ENCODE data around the gene PLCB2.

DNA sequence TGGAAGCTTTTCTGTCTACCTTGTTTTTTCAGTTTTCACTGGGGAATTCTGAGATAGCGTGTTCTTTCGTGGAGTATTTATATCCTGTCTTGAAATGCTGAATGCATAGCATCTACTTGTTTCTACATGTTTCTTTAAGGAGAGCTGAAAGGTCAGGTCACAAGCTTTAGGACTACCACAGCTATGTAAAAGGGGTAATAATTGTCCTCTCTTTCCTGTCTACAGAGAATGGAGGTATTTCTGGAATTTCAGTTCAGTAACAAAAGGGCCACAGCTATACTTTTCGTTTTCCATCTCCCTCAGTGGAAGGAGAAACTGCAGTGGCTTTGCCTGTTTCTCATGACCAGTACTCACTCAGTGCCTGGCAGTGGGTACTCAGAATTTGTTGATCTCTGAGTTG, 20.4 kb upstream of the PLCB2 start:
- no peak for TF ChIP-seq CTCF (IDR thresholded peaks at IDR 0.05; ENCODE audit: poor library complexity, severe bottlenecking)
- no peak for TF ChIP-seq REST (IDR thresholded peaks at IDR 0.05; ENCODE audit: borderline replicate concordance)
